ENCODE measurements around the gene OGFOD3. TPM values are rescaled to one million over a fixed set of nuclear protein-coding genes. Genes with fewer than 3 reads are reported as not detected.

Gene OGFOD3
- total and polyA plus RNA-seq, 8 donors, result 10.5 to 30.4 (median 17.4) TPM

GRCh38 chr17:82452162-82452561, 33.8 kb upstream of the OGFOD3 start:
- H3K4me3 ChIP-seq, result no peak overlapping the region
- WGBS, 5 donors, result 73 to 89% (median 84%) methylated on average over 3 of the region's 3 CpGs
- H3K27ac ChIP-seq, result peak overlapping the region in 3 of 5 donors; percentile 93 to 97 (median 96)
- H3K4me1 ChIP-seq, result peaks cover 20 to 51% (median 26%) of the 10 kb centered on the region in 4 donors
- no peak for DNase-seq
- no peaks in the 10 kb centered on the region for H3K9me3 ChIP-seq
- H3K36me3 ChIP-seq, result peaks cover 0 to 8% (median 3%) of the 10 kb centered on the region in 4 donors
- TF ChIP-seq POLR2AphosphoS5 (IDR thresholded peaks at IDR 0.05), result no peak
- TF ChIP-seq, protein P1, sequence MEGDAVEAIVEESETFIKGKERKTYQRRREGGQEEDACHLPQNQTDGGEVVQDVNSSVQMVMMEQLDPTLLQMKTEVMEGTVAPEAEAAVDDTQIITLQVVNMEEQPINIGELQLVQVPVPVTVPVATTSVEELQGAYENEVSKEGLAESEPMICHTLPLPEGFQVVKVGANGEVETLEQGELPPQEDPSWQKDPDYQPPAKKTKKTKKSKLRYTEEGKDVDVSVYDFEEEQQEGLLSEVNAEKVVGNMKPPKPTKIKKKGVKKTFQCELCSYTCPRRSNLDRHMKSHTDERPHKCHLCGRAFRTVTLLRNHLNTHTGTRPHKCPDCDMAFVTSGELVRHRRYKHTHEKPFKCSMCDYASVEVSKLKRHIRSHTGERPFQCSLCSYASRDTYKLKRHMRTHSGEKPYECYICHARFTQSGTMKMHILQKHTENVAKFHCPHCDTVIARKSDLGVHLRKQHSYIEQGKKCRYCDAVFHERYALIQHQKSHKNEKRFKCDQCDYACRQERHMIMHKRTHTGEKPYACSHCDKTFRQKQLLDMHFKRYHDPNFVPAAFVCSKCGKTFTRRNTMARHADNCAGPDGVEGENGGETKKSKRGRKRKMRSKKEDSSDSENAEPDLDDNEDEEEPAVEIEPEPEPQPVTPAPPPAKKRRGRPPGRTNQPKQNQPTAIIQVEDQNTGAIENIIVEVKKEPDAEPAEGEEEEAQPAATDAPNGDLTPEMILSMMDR (IDR thresholded peaks at IDR 0.05), result no peak
- no peak for TF ChIP-seq EP300 (IDR thresholded peaks at IDR 0.05)
- no peak for TF ChIP-seq POLR2A (IDR thresholded peaks at IDR 0.05)
- intact Hi-C loops (cut with DNase I; ENCODE audit: low total_unique reads), result no loop called here
- H3K27me3 ChIP-seq, result no peaks in the 10 kb centered on the region

GRCh38 chr17:82450357-82451106, 32.1 kb upstream of the OGFOD3 start, which contains the start of gene CYBC1:
Gene CYBC1, minus strand, starts transcription at chr17:82450752. Its CDS starts 1,498 bp downstream, at chr17:82449254.
- peaks cover 24 to 51% (median 34%) of the 10 kb centered on the region in 4 donors for H3K4me1 ChIP-seq
- H3K27me3 ChIP-seq, result no peaks in the 10 kb centered on the region
- peak within 1 kb of the TSS; percentile 77 to 97 (median 86) for H3K4me3 ChIP-seq
- TF ChIP-seq POLR2A (IDR thresholded peaks at IDR 0.05), result peak in 2 of 4 donors; percentile 51 to 52
- TF ChIP-seq POLR2AphosphoS5 (IDR thresholded peaks at IDR 0.05), result peak; percentile 63 to 93 (median 86)
- TF ChIP-seq EP300 (IDR thresholded peaks at IDR 0.05), result peak; percentile 84
- TF ChIP-seq, protein P1 (IDR thresholded peaks at IDR 0.05), result no peak
- WGBS, 5 donors, result 0 to 1% (median 1%) methylated on average over 37 to 91 of the region's 91 CpGs
- H3K9me3 ChIP-seq, result no peaks in the 10 kb centered on the region
- intact Hi-C loops (cut with DNase I; ENCODE audit: low total_unique reads), result no loop called here
- peak; percentile 96 to 98 for DNase-seq
- peak within 1 kb of the TSS; percentile 88 to 97 (median 95) for H3K27ac ChIP-seq
- peaks cover 0 to 21% (median 12%) of the 10 kb centered on the region in 4 donors for H3K36me3 ChIP-seq

DNA sequence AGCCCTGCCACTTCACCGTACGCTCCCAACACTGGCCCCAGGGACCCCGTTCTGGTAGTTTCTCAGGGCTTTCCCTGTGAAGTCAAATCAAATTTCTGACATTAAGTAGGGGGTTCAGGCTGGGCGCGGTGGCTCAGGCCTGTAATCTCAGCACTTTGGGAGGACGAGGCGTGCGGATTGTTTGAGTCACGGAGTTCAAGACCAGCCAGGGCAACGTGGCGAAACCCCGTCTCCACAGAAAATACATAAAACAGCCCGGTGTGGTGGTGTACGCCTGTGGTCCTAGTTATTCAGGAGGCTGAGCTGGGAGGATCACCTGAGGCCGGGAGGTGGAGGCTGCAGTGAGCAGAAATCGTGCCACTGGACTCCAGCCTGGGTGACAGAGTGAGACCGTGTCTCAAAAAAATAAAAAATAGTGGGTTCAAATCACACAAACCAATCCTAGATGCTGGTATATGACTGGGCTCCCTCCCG, 31.5 kb upstream of the OGFOD3 start:
- Histone ChIP-seq H3K9me3 (no peaks in the 10 kb centered on the region), H3K27ac (peak overlapping the region; percentile 88 to 97 (median 95)), H3K4me3 (peak overlapping the region; percentile 77 to 97 (median 86)), H3K4me1 (peaks cover 29 to 56% (median 40%) of the 10 kb centered on the region in 4 donors), H3K36me3 (peaks cover 0 to 28% (median 18%) of the 10 kb centered on the region in 4 donors), H3K27me3 (no peaks in the 10 kb centered on the region)
- intact Hi-C loops (cut with DNase I; ENCODE audit: low total_unique reads), result no loop called here
- no peak for DNase-seq
- WGBS, 5 donors, result 44 to 56% (median 53%) methylated on average over 18 of the region's 18 CpGs
- TF ChIP-seq, protein P1 (IDR thresholded peaks at IDR 0.05), result no peak

DNA sequence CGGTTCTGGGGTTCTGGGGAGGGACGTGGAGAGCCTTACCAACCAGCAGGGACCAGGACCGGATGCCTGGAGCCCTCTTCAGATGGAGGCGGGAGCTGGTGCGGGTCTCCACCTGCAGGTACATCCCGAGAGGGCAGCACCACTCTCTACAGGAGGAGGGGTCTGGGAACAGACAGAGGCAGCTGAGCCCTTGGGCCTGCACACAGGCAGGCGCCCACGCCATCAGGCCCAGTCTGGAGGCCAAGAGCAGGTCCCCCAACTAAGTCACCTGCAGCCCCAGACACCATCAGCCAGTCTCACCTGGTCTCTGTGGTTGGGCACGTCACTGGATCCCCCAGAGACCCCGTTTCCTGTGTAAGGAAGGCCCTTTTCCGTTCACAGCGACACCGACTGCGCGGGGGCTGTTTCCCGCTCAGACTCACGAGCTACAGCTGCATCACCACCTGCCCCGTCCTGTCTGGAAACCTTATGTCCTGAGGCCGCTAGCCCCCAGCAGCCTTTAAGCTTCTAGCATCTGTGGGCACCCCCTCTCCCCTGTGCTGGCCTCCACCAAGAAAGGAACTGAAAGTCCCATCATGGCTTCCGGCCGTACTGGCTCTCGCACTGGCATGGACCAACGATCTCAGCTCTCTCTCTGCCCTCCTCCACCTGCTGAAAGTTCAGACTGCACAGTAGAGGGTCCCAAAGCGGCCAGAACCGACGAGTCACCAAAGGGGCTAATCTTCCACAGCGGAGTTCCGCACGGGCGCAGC, 30.9 kb upstream of the OGFOD3 start:
- WGBS, 5 donors, result 64 to 78% (median 75%) methylated on average over 27 to 30 of the region's 30 CpGs
- Histone ChIP-seq H3K4me1 (peaks cover 29 to 60% (median 44%) of the 10 kb centered on the region in 4 donors), H3K9me3 (no peaks in the 10 kb centered on the region), H3K36me3 (peaks cover 0 to 34% (median 24%) of the 10 kb centered on the region in 4 donors), H3K4me3 (peak overlapping the region; percentile 77 to 97 (median 86)), H3K27ac (peak overlapping the region; percentile 37 to 97 (median 93)), H3K27me3 (no peaks in the 10 kb centered on the region)
- TF ChIP-seq POLR2AphosphoS5 (IDR thresholded peaks at IDR 0.05) (peak in 2 of 3 donors; percentile 28 to 40), POLR2A (IDR thresholded peaks at IDR 0.05) (no peak)
- TF ChIP-seq, protein P1 (IDR thresholded peaks at IDR 0.05), result no peak
- DNase-seq, result peak; percentile 54 to 78
- intact Hi-C loops (cut with DNase I; ENCODE audit: low total_unique reads), result no loop called here

All from stomach (tissue), 9 donors.